ENCODE measurements around the gene ITPR3. TPM values are rescaled to one million over a fixed set of nuclear protein-coding genes. Genes with fewer than 3 reads are reported as not detected.

ITPR3 gene
- total RNA-seq, 1 donor from 2014 or later: 6.4 TPM

- Mint-ChIP-seq H3K27ac (peak overlapping the region; percentile 7), H3K27me3 (ENCODE audit: low read depth) (peaks cover 41% of the 10 kb centered on the region), H3K4me3 (peak overlapping the region; percentile 57), H3K36me3 (no peaks in the 10 kb centered on the region), H3K9me3 (no peaks in the 10 kb centered on the region), H3K4me1 (peaks cover 21% of the 10 kb centered on the region)
- DNase-seq (ENCODE audit: low spot score in 2 of 2, unreplicated experiment in 2 of 2): no peak
- peak; percentile 52 for TF ChIP-seq CTCF (IDR thresholded peaks at IDR 0.05; ENCODE audit: unreplicated experiment)
These were observed 11.5 kb downstream of the ITPR3 start for GRCh38 chr6:33632558-33633039.

- Mint-ChIP-seq H3K27ac (peak overlapping the region; percentile 7), H3K9me3 (no peaks in the 10 kb centered on the region), H3K4me1 (peaks cover 21% of the 10 kb centered on the region), H3K36me3 (no peaks in the 10 kb centered on the region), H3K27me3 (ENCODE audit: low read depth) (peaks cover 41% of the 10 kb centered on the region), H3K4me3 (peak overlapping the region; percentile 57)
- TF ChIP-seq CTCF (IDR thresholded peaks at IDR 0.05; ENCODE audit: unreplicated experiment): no peak
- no peak for DNase-seq (ENCODE audit: low spot score in 2 of 2, unreplicated experiment in 2 of 2)
These were observed 12.0 kb downstream of the ITPR3 start for GRCh38 chr6:33633084-33633461.

DNA sequence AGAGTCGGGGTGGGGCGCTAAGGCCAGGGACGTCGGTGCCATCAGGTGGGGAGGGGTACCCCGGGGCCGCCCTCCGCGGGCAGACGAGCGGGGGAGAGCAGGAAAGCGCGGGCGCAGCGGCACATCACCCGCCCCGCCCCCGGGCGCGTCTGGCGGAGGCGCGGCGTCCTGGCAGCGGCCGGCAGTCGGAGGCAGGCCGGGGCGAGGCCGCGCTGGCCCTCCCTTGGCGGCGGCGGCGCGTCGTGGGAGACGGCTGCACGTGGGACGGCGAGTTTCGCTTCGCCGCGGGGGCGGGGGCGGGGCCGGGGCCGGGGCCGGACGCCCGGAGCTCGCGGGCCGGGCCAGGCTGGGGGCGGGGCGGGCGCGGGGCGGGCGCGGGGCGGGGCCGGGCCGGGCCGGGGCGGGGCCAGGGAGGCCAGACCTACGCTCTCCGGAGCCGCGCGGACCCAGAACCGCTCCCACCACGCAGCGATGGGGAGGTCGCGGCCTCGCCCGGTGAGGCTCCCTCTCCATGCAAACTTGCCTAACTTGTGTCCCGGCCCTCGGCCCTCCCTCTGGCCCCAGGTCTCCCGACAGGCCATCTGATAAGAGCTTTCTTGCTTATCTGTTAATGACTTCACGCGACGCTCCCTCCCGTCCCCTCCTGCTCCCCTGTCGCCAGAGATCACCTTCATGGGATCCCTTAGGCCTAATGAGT lies 12.5 kb downstream of the ITPR3 start:
- no peaks in the 10 kb centered on the region for H3K9me3 Mint-ChIP-seq
- H3K4me1 Mint-ChIP-seq: peaks cover 21% of the 10 kb centered on the region
- peak in 1 of 2 experiments; percentile 62 for DNase-seq (ENCODE audit: low spot score in 2 of 2, unreplicated experiment in 2 of 2)
- H3K36me3 Mint-ChIP-seq: no peaks in the 10 kb centered on the region
- peak overlapping the region; percentile 80 for H3K4me3 Mint-ChIP-seq
- TF ChIP-seq CTCF (IDR thresholded peaks at IDR 0.05; ENCODE audit: unreplicated experiment): no peak
- H3K27ac Mint-ChIP-seq: peak overlapping the region; percentile 80
- peaks cover 41% of the 10 kb centered on the region for H3K27me3 Mint-ChIP-seq (ENCODE audit: low read depth)

GRCh38 chr6:33634161-33634727 lies 13.1 kb downstream of the ITPR3 start:
- Mint-ChIP-seq H3K36me3 (no peaks in the 10 kb centered on the region), H3K27ac (peak overlapping the region; percentile 80), H3K4me3 (peak overlapping the region; percentile 80), H3K4me1 (peaks cover 21% of the 10 kb centered on the region), H3K9me3 (no peaks in the 10 kb centered on the region), H3K27me3 (ENCODE audit: low read depth) (peaks cover 41% of the 10 kb centered on the region)
- no peak for TF ChIP-seq CTCF (IDR thresholded peaks at IDR 0.05; ENCODE audit: unreplicated experiment)
- no peak for DNase-seq (ENCODE audit: low spot score in 2 of 2, unreplicated experiment in 2 of 2)

GRCh38 chr6:33634946-33635345 lies 13.8 kb downstream of the ITPR3 start:
- peak overlapping the region; percentile 80 for H3K4me3 Mint-ChIP-seq
- no peaks in the 10 kb centered on the region for H3K36me3 Mint-ChIP-seq
- no peak for DNase-seq (ENCODE audit: low spot score in 2 of 2, unreplicated experiment in 2 of 2)
- H3K27me3 Mint-ChIP-seq (ENCODE audit: low read depth): peaks cover 48% of the 10 kb centered on the region
- no peak overlapping the region for H3K27ac Mint-ChIP-seq
- H3K4me1 Mint-ChIP-seq: peaks cover 21% of the 10 kb centered on the region
- no peak for TF ChIP-seq CTCF (IDR thresholded peaks at IDR 0.05; ENCODE audit: unreplicated experiment)
- H3K9me3 Mint-ChIP-seq: no peaks in the 10 kb centered on the region
